Neutrophil (primary cell): ENCODE results near the gene SGMS1.

ENCODE experiments used
- H3K27ac ChIP-seq: fragments of 200-600 bp; sonication (generic); 2 replicates; pipeline ENCODE4 v1.5.1; 2016; ENCODE audit warnings: mild to moderate bottlenecking, moderate library complexity
- H3K27me3 ChIP-seq: fragments of 200-600 bp; sonication (generic); 2 replicates; pipeline ENCODE4 v1.6.0; 2016; ENCODE audit warnings: mild to moderate bottlenecking
- H3K36me3 ChIP-seq: fragments of 200-600 bp; sonication (generic); 2 replicates; pipeline ENCODE4 v1.5.1; 2017
- H3K4me1 ChIP-seq, 2 experiments: fragments of 200-600 bp in 1 of 2; sonication (generic) in 1 of 2; 1 replicate in 1 of 2; 2 replicates in 1 of 2; pipeline versions ENCODE4 v1.5.1 to v1.6.1; 2013 to 2016; ENCODE audit warnings: low read depth in 1 of 2, low read length in 1 of 2, mild to moderate bottlenecking in 1 of 2, moderate library complexity in 1 of 2; ENCODE audit not compliant: control insufficient read depth in 1 of 2, insufficient read depth in 1 of 2
- H3K4me3 ChIP-seq, 2 experiments: fragments of 200-600 bp in 1 of 2; sonication (generic) in 1 of 2; 1 replicate in 1 of 2; 2 replicates in 1 of 2; pipeline ENCODE4 v1.5.1; 2013 to 2016; ENCODE audit warnings: low read depth in 1 of 2, low read length in 1 of 2, mild to moderate bottlenecking in 1 of 2, moderate library complexity in 1 of 2
- H3K9me3 ChIP-seq: fragments of 200-600 bp; sonication (generic); 2 replicates; pipeline ENCODE4 v1.5.1; 2016
- TF ChIP-seq, protein P1 (sequence below): fragments of 200-600 bp; sonication (generic); IDR thresholded peaks from 2 replicates; pipeline ENCODE4 v1.5.1; 2016; ENCODE audit warnings: antibody characterized with exemption

SGMS1 gene

DNA sequence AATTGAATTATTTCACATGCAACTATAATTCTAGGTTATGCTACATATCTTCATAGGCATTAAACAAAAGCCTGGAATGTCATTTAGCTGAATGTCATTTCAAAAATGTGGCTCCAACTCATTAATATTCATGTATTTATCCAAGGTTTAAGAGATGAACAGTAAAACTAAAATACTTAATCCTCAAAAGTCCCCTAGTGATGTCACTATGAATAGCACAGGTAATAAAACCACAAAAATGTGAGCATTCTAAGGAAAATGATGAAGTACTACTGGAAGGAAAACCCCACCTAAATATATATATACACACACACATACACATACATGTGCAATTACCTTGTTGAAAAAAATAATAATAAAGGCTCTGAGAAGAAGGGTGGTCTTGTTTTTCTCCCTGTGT, 218.0 kb downstream of the SGMS1 start:
- TF ChIP-seq, protein P1, sequence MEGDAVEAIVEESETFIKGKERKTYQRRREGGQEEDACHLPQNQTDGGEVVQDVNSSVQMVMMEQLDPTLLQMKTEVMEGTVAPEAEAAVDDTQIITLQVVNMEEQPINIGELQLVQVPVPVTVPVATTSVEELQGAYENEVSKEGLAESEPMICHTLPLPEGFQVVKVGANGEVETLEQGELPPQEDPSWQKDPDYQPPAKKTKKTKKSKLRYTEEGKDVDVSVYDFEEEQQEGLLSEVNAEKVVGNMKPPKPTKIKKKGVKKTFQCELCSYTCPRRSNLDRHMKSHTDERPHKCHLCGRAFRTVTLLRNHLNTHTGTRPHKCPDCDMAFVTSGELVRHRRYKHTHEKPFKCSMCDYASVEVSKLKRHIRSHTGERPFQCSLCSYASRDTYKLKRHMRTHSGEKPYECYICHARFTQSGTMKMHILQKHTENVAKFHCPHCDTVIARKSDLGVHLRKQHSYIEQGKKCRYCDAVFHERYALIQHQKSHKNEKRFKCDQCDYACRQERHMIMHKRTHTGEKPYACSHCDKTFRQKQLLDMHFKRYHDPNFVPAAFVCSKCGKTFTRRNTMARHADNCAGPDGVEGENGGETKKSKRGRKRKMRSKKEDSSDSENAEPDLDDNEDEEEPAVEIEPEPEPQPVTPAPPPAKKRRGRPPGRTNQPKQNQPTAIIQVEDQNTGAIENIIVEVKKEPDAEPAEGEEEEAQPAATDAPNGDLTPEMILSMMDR, result no peak
- peaks cover 8 to 17% of the 10 kb centered on the region in 2 experiments for H3K4me1 ChIP-seq
- no peaks in the 10 kb centered on the region for H3K9me3 ChIP-seq
- H3K27ac ChIP-seq, result no peak overlapping the region
- H3K36me3 ChIP-seq, result no peaks in the 10 kb centered on the region
- H3K4me3 ChIP-seq, result no peak overlapping the region
- no peaks in the 10 kb centered on the region for H3K27me3 ChIP-seq

GRCh38 chr10:50404021-50404773, 219.6 kb downstream of the SGMS1 start:
- TF ChIP-seq, protein P1, result no peak

DNA sequence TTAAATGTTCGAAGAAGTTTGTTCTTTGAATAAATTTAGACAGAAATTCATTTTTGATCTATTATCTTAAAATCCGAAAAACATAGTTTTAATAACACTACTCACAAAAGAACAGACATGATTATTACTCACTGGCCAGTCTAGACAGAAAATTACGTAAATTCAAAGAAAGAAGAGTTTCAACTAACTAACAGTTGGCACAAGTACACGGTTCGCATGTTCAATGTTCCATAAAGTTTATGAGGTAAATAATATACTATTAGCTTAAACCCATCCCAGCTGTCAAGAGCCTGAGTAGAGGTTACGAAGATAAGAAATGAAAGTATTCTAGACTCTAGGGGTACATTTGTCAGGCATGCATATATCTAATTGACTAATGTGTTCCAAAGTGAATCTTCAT, 220.7 kb downstream of the SGMS1 start:
- TF ChIP-seq, protein P1, result no peak
- H3K4me1 ChIP-seq, result peaks cover 17 to 42% of the 10 kb centered on the region in 2 experiments
- H3K27ac ChIP-seq, result no peak overlapping the region
- H3K27me3 ChIP-seq, result no peaks in the 10 kb centered on the region
- no peaks in the 10 kb centered on the region for H3K9me3 ChIP-seq
- H3K36me3 ChIP-seq, result no peaks in the 10 kb centered on the region
- no peak overlapping the region for H3K4me3 ChIP-seq

More at GRCh38 chr10:50404021-50404773, 219.6 kb downstream of the SGMS1 start:
- no peak overlapping the region for H3K4me3 ChIP-seq
- peaks cover 12 to 31% of the 10 kb centered on the region in 2 experiments for H3K4me1 ChIP-seq
- no peaks in the 10 kb centered on the region for H3K36me3 ChIP-seq
- no peaks in the 10 kb centered on the region for H3K27me3 ChIP-seq
- H3K9me3 ChIP-seq, result no peaks in the 10 kb centered on the region
- no peak overlapping the region for H3K27ac ChIP-seq

DNA sequence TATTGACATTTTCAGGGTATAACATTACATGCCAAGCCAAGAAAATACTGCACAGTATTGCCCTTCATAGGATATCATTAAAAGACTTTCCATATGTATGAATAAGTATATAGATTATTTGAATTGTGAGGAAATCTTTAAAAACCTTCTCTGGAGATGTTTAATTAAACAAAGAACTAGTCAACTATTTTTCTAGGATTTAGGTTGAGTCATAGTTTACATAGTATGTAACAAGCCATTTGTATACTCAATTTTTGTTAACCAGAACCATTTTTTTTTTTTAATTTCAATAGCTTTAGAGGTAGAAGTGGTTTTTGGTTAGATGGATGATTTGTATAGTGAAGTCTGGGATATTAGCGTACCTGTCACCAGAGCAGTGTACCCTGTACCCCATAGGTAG, 221.3 kb downstream of the SGMS1 start:
- H3K4me1 ChIP-seq, result peaks cover 21 to 42% of the 10 kb centered on the region in 2 experiments
- no peak overlapping the region for H3K27ac ChIP-seq
- TF ChIP-seq, protein P1, result no peak
- no peak overlapping the region for H3K4me3 ChIP-seq
- H3K36me3 ChIP-seq, result no peaks in the 10 kb centered on the region
- no peaks in the 10 kb centered on the region for H3K9me3 ChIP-seq
- H3K27me3 ChIP-seq, result no peaks in the 10 kb centered on the region

DNA sequence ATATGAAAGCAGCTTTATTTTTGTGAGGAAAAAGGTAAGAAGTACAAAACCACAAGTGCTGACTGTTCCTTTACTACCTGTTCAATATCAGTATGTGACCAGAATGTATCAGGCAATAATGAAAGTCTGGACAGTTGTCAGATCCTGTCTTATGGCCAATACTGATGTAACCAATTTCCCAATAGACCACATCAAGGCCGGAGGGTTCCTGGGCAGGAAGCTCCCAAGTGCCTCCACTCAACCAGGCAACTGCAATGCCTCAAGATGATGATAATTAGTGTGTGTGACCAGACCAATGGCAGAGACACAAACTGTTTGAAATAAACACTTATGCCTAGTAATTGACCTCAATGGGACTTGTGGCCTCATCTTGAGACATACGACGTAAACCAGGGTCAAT, 223.1 kb downstream of the SGMS1 start:
- TF ChIP-seq, protein P1, result no peak
- Histone ChIP-seq H3K9me3 (no peaks in the 10 kb centered on the region), H3K4me3 (no peak overlapping the region), H3K4me1 (peaks cover 35 to 54% of the 10 kb centered on the region in 2 experiments), H3K36me3 (no peaks in the 10 kb centered on the region), H3K27ac (no peak overlapping the region), H3K27me3 (no peaks in the 10 kb centered on the region)
